PC-3 (cell line): ENCODE data around the gene XPR1.

Experiments
- EZH2 ChIP-seq: fragments of 300-600 bp; sonication (generic); IDR thresholded peaks from one replicate; pipeline ENCODE4 v1.6.1; 2017; ENCODE audit warnings: antibody characterized with exemption, mild to moderate bottlenecking, low read length; ENCODE audit not compliant: unreplicated experiment
- EZH2phosphoT487 ChIP-seq: fragments of 300-600 bp; sonication (generic); IDR thresholded peaks from 2 replicates; pipeline ENCODE4 v1.6.1; 2018; ENCODE audit warnings: mild to moderate bottlenecking, antibody characterized with exemption, low read length, borderline replicate concordance
- TF ChIP-seq, protein P1 (sequence below): fragments of 300-600 bp; sonication (generic); conservative IDR thresholded peaks from 2 replicates; pipeline ENCODE4 v1.5.1; 2017; ENCODE audit warnings: antibody characterized with exemption, low read depth, mild to moderate bottlenecking, low read length

DNA sequence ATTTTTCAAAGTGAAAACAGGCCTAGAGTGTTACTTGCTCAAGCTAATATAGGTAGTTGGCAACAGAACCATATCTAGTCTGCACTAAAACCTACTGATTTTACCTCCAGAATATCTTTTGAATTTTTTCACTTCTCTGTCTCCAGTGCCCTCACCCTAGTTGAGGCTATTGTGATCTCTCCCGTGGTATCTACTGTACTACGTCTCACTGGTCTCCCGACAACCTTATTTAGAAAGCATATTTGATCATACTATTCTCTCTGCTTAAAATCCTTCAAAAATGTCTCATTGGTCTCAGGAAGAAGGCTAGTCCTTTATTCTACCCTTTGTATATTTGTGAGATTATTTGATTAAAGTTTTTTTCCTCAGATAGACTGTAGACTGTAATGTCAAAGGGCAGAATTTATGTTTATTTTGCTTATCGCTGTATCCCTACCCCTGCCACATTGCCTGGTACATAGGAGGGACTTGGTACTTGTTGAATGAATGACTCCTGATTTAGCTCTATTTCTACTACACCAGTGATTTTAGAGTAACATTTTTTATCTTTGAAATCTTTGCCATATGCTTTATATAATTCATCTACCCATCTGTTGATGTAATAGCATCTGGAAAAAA, 145.4 kb downstream of the XPR1 start:
- no peak for TF ChIP-seq EZH2
- TF ChIP-seq, protein P1, sequence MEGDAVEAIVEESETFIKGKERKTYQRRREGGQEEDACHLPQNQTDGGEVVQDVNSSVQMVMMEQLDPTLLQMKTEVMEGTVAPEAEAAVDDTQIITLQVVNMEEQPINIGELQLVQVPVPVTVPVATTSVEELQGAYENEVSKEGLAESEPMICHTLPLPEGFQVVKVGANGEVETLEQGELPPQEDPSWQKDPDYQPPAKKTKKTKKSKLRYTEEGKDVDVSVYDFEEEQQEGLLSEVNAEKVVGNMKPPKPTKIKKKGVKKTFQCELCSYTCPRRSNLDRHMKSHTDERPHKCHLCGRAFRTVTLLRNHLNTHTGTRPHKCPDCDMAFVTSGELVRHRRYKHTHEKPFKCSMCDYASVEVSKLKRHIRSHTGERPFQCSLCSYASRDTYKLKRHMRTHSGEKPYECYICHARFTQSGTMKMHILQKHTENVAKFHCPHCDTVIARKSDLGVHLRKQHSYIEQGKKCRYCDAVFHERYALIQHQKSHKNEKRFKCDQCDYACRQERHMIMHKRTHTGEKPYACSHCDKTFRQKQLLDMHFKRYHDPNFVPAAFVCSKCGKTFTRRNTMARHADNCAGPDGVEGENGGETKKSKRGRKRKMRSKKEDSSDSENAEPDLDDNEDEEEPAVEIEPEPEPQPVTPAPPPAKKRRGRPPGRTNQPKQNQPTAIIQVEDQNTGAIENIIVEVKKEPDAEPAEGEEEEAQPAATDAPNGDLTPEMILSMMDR, result no peak
- TF ChIP-seq EZH2phosphoT487, result no peak
